Stimulated activated CD8-positive, alpha-beta memory T cell treated with anti-CD3 and anti-CD28 coated beads, Interleukin-2, amount 100 ng/mL, for 48 hours (primary cell): ENCODE data around the gene LYPLA2.

Source experiments
- DNase-seq, 2 donors: peaks; one replicate each; pipeline ENCODE4 v3.0.0-alpha.2; 2020; ENCODE audit warnings: low read depth in 2 of 2

The LYPLA2 gene

DNA sequence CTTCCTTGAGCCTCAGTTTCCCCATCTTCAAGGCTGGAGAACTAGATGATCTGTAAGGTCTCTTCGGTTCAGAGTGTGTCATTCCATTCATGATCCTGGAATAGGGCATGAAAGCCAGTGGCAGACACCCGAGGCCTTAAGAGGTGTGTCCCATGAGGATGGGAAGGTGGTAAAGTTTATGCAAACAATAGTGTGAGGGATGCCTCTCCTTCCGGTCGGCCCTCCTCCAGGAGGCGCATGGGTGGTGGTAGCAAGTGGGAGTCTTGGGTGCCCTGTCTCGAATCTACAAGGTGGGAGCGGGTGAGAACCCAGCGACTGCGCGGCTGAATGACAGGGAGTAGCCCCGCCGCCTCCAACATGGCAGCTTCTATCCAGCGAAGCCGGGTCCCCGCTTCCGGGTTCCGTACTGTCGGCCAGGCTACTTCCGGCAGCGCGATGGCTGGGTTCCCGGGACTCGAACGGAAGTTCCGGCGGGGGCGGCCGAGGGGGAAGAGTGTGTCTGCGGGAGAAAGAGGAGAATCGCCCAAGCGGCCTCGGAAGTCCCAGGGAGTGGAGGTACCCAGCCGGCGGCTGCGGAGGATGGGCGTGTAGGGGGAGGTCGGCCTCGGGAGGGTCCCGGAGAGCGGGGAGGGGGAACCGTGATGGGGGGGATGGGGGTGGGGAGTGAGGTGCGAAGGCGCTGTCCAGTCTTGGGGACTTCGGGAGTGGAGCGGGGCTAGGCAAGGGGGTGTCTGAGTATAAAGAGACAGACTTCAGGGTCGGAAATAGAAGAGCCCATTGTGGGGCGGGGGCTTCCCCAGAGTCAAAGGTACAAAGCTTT is at the start of gene LYPLA2:
Gene LYPLA2, plus strand, starts transcription at position 450 of the 820 bp plus-strand sequence. CDS start 1,538 bp downstream, outside the sequence.
- DNase-seq = peak; percentile 87 to 88

DNA sequence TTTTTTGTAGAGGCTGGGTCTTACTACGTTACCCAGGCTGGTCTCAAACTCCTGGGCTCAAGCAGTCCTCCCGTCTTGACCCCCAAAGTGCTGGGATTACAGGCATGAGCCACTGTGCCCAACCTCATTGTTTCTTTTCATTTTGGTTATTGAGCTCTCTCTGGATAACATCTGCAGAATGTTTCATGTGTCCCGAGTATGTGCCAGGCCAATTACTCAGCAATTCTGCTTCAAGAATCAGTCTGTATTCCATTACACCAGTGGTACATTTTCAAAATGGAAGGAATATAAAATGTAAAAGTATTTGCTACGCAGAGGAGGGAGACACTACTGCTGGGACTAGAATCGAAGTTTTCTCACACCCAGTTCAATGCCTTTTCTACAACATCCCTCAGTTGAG is 49.3 kb upstream of the LYPLA2 start:
- DNase-seq = no peak

DNA sequence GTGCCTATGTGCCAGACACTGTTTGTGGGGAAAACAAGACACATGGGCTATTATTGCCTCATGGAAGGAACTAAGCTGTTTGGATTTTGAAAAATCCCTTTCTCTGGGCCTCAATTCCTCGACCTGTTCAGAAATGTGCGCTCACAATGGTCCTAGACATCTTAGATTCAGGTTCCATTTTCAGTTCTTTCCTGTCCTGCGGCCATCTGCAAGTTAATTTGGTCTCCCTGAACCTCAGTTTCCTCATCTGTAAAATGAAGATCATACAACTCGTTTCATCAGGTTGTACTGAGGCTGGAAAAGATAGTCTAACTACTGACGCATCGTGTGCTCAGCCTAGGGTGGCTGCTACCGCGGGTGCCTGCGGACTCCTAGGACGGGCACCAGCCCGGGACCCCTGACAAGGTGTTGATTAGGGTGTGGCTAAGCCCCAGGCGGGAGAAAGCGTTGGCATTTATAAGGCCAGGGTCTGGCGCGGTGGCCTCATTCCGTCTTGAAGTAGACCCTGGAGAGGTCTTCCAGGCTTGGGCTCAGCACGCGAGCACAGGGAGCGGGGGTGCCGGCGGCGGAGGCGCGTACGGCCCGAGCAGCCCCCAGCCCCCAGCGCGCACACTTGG is 48.2 kb upstream of the LYPLA2 start:
- no peak for DNase-seq

DNA sequence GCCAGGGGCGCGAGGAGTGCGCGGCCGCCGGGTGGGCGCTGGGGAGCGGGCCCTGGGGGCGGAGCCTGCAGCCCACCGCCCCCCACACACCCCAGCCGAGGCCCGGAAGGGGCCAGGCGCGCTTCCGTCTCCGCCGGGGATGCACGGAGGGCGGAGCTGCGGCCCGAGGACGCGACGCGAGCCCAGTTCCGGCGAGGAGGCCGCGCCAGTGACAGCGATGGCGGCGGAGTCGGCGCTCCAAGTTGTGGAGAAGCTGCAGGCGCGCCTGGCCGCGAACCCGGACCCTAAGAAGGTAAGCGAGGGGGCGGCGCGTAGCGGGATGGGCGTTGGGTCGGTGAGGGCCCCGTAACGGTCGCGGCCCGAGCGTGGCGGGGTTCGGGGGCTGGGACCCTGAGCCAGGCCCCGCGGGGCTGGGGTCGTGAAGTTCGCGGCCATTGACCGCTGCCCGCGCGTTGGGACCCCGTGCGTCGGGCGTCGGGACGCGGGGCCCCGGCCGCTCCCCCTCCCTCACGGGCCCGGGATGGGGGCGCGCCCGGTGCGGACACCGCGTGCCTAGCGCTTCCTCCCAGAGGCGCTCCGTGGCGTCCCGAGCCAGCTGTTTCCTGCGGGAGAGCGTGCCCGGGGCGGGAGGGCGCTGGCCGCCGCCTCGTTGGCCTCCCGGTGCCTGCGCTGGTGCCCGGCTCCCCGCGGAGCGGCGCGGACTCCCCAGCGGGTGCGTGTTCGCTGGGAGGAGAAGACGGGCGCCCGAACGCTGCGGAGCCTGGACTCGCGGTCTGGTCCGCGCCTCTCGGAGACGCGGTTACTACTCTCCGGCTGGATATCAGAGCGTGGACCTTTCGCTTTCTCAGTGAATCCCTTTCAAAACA is 47.4 kb upstream of the LYPLA2 start, which contains the start of gene ELOA:
Gene ELOA, plus strand, starts transcription at position 185 of the 866 bp plus-strand sequence. Its CDS starts 33 bp downstream, at position 218.
- DNase-seq = peak; percentile 66 to 78

DNA sequence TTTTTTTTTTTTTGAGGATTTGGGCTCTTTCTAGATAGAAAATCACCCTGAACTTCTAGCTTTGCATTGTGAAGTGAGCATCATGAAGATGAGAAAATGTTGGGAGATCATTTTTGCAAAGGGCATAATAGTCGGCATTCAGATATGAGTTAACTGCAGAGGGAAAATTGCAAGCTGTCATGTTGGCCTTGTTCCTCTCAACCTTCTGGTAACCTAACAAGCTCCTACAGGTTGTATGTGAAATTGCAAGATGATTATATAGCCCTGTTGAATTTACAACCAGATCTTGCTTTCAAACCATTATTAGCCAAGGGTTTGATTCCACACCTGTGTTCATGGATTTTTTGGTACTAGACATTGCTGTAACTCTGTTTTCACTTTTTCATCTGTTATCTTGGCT is 45.4 kb upstream of the LYPLA2 start:
- DNase-seq = no peak

DNA sequence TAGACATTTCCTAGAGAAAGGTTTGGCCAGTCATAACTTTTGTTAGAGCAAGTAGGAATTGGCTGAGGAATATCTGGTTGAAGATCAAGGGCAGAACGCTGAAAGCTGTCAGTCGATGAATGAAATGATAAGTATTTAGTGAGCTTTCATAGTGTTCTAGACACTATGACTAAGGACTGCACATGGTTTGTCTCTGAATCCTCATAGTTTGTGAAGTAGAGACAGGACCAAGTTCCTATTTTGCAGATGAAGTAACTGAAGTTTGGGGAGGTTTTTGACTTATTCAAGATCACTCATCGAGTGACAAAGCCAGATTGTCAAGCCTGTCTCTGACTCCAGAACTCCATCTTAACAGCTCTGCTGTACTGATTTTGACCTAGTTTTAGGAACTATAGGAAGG is 42.9 kb upstream of the LYPLA2 start:
- no peak for DNase-seq

DNA sequence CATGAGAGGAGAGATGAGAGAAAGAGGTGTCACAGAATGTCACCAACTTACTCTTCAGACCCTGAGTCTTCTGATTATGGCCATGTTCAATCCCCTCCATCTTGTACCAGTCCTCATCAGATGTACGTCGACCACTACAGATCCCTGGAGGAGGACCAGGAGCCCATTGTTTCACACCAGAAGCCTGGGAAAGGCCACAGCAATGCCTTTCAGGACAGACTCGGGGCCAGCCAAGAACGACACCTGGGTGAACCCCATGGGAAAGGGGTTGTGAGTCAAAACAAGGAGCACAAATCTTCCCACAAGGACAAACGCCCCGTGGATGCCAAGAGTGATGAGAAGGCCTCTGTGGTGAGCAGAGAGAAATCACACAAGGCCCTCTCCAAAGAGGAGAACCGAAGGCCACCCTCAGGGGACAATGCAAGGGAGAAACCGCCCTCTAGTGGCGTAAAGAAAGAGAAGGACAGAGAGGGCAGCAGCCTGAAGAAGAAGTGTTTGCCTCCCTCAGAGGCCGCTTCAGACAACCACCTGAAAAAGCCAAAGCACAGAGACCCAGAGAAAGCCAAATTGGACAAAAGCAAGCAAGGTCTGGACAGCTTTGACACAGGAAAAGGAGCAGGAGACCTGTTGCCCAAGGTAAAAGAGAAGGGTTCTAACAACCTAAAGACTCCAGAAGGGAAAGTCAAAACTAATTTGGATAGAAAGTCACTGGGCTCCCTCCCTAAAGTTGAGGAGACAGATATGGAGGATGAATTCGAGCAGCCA is 39.7 kb upstream of the LYPLA2 start:
- no peak for DNase-seq

DNA sequence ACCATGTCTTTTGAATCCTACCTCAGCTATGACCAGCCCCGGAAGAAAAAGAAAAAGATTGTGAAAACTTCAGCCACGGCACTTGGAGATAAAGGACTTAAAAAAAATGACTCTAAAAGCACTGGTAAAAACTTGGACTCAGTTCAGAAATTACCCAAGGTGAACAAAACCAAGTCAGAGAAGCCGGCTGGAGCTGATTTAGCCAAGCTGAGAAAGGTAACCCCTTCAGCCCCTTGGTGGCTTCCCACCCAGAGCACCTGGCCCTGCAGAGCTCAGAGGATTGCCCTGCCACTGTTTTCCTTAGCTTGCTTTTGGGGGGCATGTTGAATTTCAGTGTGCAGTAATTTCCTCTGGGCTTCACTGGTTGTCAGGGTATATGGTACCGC is 39.1 kb upstream of the LYPLA2 start:
- no peak for DNase-seq

DNA sequence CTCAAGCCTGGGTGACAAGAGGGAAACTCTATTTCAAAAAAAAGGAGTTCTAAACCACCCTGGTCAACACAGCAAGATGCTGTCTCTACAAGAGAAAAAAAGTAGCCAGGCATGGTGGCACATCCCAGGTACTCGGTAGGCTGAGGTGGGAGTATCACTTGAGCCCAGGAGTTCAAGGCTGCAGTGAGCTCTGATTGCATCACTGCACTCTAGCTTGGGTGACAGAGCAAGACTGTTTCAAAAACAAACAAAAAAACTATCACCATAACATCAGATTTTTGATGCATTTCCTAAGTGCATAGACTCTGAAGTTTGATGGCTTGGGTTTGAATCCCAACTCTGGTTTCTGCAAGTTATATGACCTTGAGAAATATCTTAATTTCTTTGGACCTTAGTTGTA is 38.0 kb upstream of the LYPLA2 start:
- no peak for DNase-seq

DNA sequence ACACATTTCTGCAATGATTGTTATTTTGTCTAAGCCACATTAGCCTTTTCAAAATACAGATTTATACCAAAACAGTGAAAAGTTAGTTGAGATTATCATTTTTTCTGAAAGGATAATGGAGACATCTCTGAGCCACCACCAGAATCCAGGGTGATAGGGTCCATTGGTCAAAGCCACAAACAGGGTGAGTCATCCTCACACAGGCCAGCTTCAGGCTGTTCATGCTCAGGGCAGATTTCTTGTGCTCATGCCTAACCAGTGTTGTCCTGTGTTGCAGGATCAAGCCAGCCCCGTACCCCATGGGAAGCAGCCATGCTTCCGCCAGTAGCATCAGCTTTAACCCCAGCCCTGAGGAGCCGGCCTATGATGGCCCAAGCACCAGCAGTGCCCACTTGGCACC is 34.3 kb upstream of the LYPLA2 start:
- DNase-seq = no peak

DNA sequence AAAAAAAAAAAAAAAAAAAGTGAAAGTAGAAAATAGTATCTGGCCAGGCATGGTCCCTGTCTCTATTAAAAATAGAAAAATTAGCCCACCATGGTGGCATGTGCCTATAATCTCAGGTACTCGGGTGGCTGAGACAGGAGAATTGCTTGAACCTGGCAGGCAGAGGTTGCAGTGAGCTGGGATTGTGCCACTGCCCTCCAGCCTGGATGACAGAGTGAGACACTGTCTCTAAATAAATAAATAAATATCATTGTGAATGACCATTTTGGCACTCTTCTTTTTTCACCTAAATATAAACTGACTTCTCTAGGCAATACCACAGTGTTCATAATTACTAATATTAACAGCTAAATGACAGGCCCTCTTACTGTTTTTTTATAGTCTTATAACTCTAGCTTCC is 33.1 kb upstream of the LYPLA2 start:
- no peak for DNase-seq

DNA sequence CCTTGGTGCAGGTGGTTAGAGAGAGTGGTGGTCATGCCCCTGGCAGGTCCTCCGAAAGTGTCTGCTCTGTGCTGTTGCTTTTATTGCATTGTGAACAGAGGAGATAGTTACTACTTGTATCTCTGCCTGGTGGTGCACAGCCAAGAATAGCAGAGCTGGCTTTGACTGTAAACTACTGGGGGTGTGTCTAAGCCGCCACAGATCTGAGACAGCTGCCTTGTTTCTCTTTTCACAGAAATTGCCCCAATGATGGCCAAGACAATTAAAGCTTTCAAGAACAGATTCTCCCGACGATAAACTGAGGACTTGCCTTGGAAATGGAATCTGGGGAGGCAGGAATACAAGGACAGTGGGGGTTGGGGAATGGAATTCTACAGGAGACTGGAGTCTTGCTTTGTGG is 31.7 kb upstream of the LYPLA2 start:
- DNase-seq = no peak

DNA sequence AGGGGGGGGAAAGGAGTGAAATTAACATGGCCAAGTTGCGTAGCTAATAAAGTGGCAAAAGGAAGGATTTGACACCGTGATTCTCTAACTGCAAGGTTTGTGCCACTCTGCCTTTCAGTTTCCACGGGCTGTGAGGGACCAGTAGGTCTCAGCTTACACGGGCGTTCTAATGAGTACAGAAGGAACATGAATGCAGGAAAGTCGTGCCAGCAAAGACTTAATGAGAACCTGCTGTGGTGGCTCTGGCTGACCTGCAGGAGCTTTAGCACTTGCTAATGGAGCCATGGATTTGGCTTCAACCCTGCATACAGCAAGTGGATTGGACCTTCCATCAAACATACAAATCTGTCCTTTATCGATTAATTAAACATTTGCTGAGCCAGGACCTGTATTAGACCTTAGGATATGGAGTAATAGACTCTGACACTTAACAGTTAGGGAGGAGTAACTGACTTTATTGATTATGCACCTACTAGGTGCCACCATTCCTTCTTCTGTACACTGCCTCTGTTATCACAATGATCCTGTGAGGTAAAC is 27.8 kb upstream of the LYPLA2 start:
- DNase-seq = no peak

DNA sequence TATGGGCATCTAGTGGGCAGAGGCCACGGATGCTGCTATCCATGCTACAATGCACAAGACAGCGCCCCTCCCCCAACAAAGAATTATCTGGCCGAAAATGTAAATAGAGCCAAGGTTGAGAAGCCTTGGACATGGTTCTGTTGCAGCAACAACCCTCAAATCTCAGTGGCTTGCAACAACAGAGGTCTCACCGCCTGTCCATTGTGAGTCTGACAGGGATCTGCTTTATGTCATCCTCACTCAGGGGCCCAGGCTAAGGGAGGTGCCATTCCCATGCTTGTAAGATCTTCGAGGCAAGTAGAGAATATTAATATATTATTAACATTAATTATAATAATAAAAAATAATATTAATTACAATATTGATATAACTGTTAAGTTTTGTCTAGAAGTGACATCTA is 22.2 kb upstream of the LYPLA2 start:
- no peak for DNase-seq

DNA sequence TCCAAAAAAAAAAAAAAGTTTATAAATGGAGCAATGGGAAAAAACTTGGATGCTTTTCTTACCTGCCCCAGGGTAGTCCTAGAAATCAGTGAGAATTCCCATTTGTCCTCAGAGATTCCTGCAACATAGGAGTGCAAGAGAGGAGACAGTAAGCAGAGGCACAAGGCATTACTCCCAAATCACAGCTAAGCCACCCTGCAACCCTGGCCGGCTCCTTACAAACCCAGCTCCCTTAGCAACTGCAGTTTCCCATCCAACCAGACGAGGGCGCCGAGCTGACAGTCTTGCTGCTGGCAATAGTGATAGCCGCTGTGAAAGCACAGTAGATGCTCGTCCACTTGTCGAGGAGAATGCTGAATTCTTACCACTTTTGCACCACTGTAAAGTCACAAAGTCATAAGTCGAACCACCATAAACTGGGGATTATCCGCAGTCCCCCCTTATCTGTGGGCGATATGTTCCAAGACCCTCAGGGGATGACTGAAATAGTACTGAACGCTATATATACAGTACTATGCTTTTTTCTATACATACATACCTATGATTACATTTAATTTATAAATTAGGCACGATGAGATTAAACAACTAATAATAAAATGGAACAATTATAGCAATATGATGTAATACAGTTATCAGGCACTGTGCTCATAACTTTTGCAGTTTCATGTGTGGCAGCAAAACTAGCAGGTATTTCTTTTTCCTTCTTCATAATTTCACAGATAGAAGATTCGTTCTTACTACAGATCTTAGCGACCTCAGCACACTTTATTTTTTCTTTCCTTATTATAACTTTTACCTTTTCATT is 18.7 kb upstream of the LYPLA2 start:
- peak; percentile 73 to 87 for DNase-seq

DNA sequence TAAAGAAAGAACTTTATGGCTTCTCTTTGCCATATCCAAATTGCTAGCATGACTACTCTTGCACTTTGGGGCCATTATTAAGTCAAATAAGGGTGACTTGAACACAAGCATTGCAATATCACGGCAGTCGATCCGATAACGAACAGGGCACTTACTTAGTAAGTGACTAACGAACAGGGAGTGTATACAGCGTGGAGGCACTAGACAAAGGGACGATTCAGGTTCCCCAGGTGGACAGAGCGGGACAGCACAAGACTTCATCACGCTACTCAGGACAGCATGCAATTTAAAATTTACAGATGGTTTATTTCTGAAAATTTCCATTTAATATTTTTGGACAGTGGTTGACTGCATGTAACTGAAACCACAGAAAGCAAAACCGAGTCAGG is 18.1 kb upstream of the LYPLA2 start:
- DNase-seq = no peak

DNA sequence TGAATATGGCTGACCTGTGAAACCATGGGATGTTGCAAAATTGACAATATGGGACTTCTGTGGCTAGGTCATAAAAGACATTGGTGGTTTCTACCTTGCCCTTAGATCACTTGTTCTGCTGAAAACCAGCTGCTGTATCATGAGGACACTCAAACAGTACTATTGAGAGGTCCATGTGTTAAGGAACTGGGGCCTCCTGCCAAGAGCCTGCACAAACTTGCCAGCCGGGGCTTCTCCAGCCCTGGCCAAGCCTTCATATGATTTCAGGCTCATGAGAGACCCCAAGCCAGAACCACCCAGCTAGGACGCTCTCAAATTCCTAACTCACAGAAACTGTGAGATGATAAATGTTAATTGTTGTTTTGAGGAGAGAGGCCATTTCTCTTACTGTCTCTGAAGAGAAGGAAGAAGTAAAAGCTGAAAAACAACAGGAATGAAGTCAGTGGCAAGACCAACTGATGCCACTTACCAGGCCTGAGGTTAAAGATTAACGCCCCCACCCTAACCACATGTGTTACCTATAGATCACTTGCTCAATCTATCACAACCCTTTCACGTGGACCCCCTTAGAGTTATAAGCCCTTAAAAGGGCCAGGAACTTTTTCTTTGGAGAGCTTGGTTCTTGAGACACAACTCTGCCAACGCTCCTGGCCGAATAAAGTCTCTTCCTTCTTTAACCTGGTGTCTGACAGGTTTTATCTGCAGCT is 16.6 kb upstream of the LYPLA2 start:
- DNase-seq = no peak

DNA sequence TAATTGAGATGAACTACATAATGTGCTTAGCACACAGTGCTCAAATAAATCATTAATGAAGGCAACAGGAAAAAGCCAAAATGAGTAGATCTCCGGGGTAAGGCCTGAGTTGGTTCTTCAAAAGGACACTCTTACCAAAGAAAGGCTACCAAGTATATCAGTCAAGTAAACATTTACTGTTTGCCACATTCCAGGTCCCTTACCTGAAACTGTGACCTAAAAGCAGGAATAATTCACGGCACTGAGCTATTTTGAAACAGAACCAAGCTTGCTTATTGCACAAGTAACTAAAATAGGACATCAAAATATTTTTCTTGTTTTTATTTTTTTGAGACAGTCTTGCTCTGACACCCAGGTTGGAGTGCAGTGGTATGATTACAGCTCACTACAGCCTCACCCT is 14.7 kb upstream of the LYPLA2 start:
- no peak for DNase-seq

DNA sequence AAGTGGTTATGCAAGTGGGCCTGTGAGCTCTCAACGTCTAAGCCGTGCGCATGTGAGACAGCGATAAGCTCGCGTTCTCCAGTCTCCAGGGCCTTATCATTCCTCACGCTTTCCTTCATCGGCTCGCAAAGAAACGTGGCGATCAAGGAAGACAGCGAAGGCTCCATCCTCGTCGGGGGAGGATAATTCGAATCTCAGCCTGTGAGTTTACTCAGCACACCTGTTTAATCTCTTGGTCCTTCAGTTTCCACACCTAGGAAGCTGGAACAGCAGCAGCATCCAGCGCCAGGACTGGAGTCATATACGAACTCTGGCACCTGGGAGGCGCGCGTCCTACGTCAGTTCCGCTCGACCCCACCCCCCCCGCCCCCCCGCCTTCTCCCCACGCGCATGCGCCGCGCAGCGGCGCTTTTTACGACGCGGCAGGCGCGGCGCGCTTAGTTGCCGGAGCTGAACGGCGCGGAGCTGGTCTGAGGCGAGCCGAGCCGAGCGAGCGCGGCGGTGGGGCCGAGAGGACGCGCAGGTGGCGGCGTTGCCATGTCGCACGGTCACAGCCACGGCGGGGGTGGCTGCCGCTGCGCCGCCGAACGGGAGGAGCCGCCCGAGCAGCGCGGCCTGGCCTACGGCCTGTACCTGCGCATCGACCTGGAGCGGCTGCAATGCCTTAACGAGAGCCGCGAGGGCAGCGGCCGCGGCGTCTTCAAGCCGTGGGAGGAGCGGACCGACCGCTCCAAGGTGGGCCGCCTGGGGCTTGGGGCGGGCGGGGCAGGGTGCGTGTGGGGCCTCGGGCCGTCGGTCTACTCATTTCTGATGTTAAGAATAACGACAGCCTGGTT is 12.7 kb upstream of the LYPLA2 start, which contains the start of gene PITHD1:
Gene PITHD1, plus strand, starts transcription at position 440 of the 836 bp plus-strand sequence. Its CDS starts 98 bp downstream, at position 538.
- DNase-seq = peak; percentile 64 to 69
